ENCODE measurements around the gene FAM221A. TPM values are rescaled to one million over a fixed set of nuclear protein-coding genes. Genes with fewer than 3 reads are reported as not detected.

The FAM221A gene
- total and polyA plus RNA-seq, 2 of the 8 experiments (the other 6 are each of a cell fraction or from before 2014, with no cell fraction given) = 21.5 to 39.0 TPM

DNA sequence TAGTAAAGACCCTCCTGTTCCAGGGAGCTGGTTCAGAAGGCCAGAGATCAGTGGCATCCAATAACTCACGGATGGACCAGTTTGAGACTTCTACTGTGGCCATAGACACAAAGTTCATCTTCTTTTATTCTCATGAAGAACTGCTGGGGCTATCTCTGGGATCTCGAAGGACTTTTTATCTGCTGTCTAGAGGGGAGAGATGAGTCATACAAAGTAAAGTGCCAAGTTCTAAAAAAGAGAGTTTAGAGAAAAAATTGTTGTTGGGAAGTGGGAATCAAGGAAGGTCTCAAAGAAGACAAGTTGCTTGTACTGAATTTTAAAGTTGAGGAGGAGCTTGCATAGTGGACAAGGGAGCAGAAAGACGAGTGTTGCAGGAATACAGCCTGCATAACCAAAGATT lies 8.0 kb upstream of the FAM221A start:
- POLR2A ChIA-PET (ENCODE audit: partially characterized antibody) = interaction anchor here (1.0 to 1.3 kb wide), 3 partner anchors 9 to 10 kb away, joined by 4 to 5 read pairs (median 4); no protein-coding TSS in a partner anchor
- Histone ChIP-seq H3K9ac (replicated peaks in 1 of 4; ENCODE audit: extremely low read depth in 1 of 4, low read depth in 3 of 4, low read length in 3 of 4) (no peak overlapping the region), H2BK20ac (ENCODE audit: low read length) (no peak overlapping the region), H2AK5ac (ENCODE audit: low read depth, low read length) (no peak overlapping the region), H3K79me2 (ENCODE audit: control insufficient read depth in 1 of 2, insufficient read depth in 2 of 2, low read length in 2 of 2) (no peaks in the 10 kb centered on the region), H3K4me1 (replicated peaks in 1 of 4; ENCODE audit: control insufficient read depth in 3 of 4, insufficient read depth in 4 of 4, low read length in 3 of 4) (no peaks in the 10 kb centered on the region), H3K9me3 (ENCODE audit: insufficient read depth in 2 of 2, low read depth in 1 of 2, low read length in 1 of 2) (no peaks in the 10 kb centered on the region), H4K5ac (ENCODE audit: insufficient read length, low read depth, low read length) (no peak overlapping the region), H2AFZ (ENCODE audit: low read length) (no peak overlapping the region), H3K79me1 (ENCODE audit: low read depth, low read length) (no peaks in the 10 kb centered on the region), H3K23me2 (ENCODE audit: low read depth, low read length) (no peaks in the 10 kb centered on the region), H3K4me2 (ENCODE audit: insufficient read depth in 1 of 2, low read depth in 2 of 2, low read length in 2 of 2) (no peak overlapping the region), H3K18ac (ENCODE audit: extremely low read depth, low read length) (no peak overlapping the region), H3K27me3 (replicated peaks in 1 of 4; ENCODE audit: control insufficient read depth in 3 of 4, extremely low read depth in 1 of 4, insufficient read depth in 3 of 4, low read length in 3 of 4) (no peaks in the 10 kb centered on the region), H4K91ac (replicated peaks; ENCODE audit: insufficient read length, low read length) (no peak overlapping the region), H2BK15ac (ENCODE audit: low read length) (no peak overlapping the region), H3K4ac (replicated peaks; ENCODE audit: insufficient read length, low read depth, low read length) (no peak overlapping the region), H3K4me3 (ENCODE audit: extremely low read depth in 1 of 4, insufficient read depth in 2 of 4, low read depth in 3 of 4, low read length in 4 of 4) (no peak overlapping the region), H3K23ac (ENCODE audit: insufficient read length) (no peak overlapping the region), H4K20me1 (replicated peaks in 1 of 2; ENCODE audit: control insufficient read depth in 1 of 2, insufficient read depth in 2 of 2, low read length in 2 of 2) (no peaks in the 10 kb centered on the region), H2BK12ac (ENCODE audit: low read depth, low read length) (no peak overlapping the region), H3K36me3 (ENCODE audit: control insufficient read depth in 2 of 4, insufficient read depth in 4 of 4, low read length in 3 of 4) (no peaks in the 10 kb centered on the region), H4K8ac (ENCODE audit: extremely low read depth, insufficient read depth, low read length) (no peak overlapping the region), H2BK5ac (ENCODE audit: low read depth, low read length) (no peak overlapping the region), H3K27ac (ENCODE audit: low read depth, low read length) (no peak overlapping the region), H3K14ac (ENCODE audit: insufficient read length) (no peak overlapping the region), H3K56ac (replicated peaks; ENCODE audit: insufficient read length, low read depth, low read length) (no peak overlapping the region), H2BK120ac (replicated peaks; ENCODE audit: low read depth, low read length) (no peak overlapping the region)
- CTCF ChIA-PET (ENCODE audit: partially characterized antibody) = interaction anchor here (0.9 to 2.5 kb wide), 5 partner anchors 9 to 71 kb away, joined by 3 to 8 read pairs (median 4); no protein-coding TSS in a partner anchor
- 78% methylated on average over 3 of the region's 3 CpGs; no CpG with 5 or more reads in 1 of the 2 experiments for WGBS, 2 experiments (ENCODE audit: extremely low coverage in 1 of 2, insufficient coverage in 1 of 2, insufficient read length in 1 of 2, insufficient replicate concordance in 2 of 2, low coverage in 1 of 2, low lambda C conversion rate in 2 of 2, missing lambda C conversion rate in 1 of 2)
- no peak for FAIRE-seq
- DNase-seq (ENCODE audit: low read depth in 1 of 2, low spot score in 2 of 2) = no peak
- no peak for TF ChIP-seq NANOG (IDR thresholded peaks at IDR 0.05; ENCODE audit: insufficient read depth, low read depth, low read length, poor library complexity, severe bottlenecking)
- TF ChIP-seq ASH2L (IDR thresholded peaks at IDR 0.05; ENCODE audit: low read length) = no peak
- TF ChIP-seq, protein P1, sequence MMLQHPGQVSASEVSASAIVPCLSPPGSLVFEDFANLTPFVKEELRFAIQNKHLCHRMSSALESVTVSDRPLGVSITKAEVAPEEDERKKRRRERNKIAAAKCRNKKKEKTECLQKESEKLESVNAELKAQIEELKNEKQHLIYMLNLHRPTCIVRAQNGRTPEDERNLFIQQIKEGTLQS (IDR thresholded peaks at IDR 0.05; ENCODE audit: insufficient read depth, low read depth, low read length) = no peak
- TF ChIP-seq YY1 (IDR thresholded peaks at IDR 0.05; ENCODE audit: low read depth, low read length) = no peak
- no peak for TF ChIP-seq SP4 (IDR thresholded peaks at IDR 0.05; ENCODE audit: low read length)
- TF ChIP-seq POLR2AphosphoS5 (IDR thresholded peaks at IDR 0.05; ENCODE audit: low read depth, low read length) = no peak
- TF ChIP-seq HDAC6 (IDR thresholded peaks at IDR 0.05; ENCODE audit: low read depth, low read length) = no peak
- no peak for TF ChIP-seq CREB1 (IDR thresholded peaks at IDR 0.05)
- no peak for TF ChIP-seq RAD21 (IDR thresholded peaks at IDR 0.05 in 1 of 2, conservative IDR thresholded peaks at IDR 0.05 in 1 of 2; ENCODE audit: low read depth in 2 of 2, low read length in 2 of 2)
- TF ChIP-seq RNF2 (IDR thresholded peaks at IDR 0.05; ENCODE audit: borderline replicate concordance, low read depth, low read length, missing control alignments, poor library complexity, severe bottlenecking) = no peak
- TF ChIP-seq CTBP2 (IDR thresholded peaks at IDR 0.05; ENCODE audit: borderline replicate concordance, insufficient read depth, insufficient read length, low read length) = no peak
- no peak for TF ChIP-seq PHF8 (conservative IDR thresholded peaks at IDR 0.05; ENCODE audit: low read depth, low read length)
- TF ChIP-seq MAFK (IDR thresholded peaks at IDR 0.05; ENCODE audit: low read depth, low read length) = no peak
- TF ChIP-seq KDM5A (IDR thresholded peaks at IDR 0.05; ENCODE audit: low read length) = no peak

Measured in H1 (cell line).